NCI-H524 treated with DMSO at 0.1 percent for 48 hours (cell line): ENCODE results near the gene ERG28.
A peak's percentile ranks its signal among the peaks of the same experiment; 100 is the strongest.
"Not testable (repeated sequence)": the region's sequence is repeated elsewhere in the genome, so short reads cannot be mapped to it uniquely, and the experiment has no call there.

Experiments
- DNase-seq: peaks from one replicate; lab custom pipeline; 2025; lab: John Stamatoyannopoulos, UW

Gene ERG28

GRCh38 chr14:75660630-75661498 lies at the start of gene ERG28, which contains the start of gene TTLL5:
Gene ERG28, minus strand, starts transcription at chr14:75660876. Its CDS starts 3,374 bp downstream, at chr14:75657502.
Gene TTLL5, plus strand, starts transcription at chr14:75661246. Its CDS starts 1,904 bp downstream, at chr14:75663150.
- peak; percentile 98 for DNase-seq

- DNase-seq, result peak; percentile 41
These were observed 48.6 kb upstream of the ERG28 start for GRCh38 chr14:75709207-75709812.

GRCh38 chr14:75705014-75705413 lies 44.3 kb upstream of the ERG28 start:
- DNase-seq, result no peak

- DNase-seq, result no peak
These were observed 42.8 kb upstream of the ERG28 start for GRCh38 chr14:75703467-75703866.

DNA sequence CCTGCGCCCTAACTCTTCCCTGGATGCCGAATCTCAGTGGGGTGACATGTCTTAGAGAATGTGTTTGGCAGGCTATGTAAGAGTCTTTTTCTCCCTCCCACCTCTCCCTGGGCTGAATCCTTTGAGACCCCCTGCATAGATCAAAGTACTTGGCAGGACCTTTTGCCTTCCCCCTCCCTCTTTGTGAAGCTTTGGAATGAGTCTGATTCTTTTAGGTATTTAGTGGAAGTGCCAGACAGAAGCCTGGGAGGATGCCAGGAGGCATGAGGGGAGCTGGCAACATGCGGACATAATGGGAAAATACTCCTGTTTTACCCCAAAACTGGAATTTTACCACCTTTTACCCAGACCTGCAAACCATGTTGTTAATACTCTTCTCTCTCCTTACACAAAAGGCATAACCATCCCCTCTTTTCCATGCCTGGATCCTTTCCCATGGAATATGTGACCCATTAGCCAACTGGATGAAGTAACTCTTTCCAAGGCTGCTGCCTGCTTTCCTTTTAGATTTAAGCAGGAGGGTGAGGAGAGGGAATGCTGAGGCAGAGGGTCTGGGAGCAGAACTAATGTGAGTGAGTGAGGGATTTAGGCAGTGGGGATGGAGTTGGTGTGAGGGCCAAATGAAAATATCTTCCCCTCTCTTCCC lies 42.1 kb upstream of the ERG28 start:
- DNase-seq, result no peak

GRCh38 chr14:75702122-75702521 lies 41.4 kb upstream of the ERG28 start:
- DNase-seq, result no peak

DNA sequence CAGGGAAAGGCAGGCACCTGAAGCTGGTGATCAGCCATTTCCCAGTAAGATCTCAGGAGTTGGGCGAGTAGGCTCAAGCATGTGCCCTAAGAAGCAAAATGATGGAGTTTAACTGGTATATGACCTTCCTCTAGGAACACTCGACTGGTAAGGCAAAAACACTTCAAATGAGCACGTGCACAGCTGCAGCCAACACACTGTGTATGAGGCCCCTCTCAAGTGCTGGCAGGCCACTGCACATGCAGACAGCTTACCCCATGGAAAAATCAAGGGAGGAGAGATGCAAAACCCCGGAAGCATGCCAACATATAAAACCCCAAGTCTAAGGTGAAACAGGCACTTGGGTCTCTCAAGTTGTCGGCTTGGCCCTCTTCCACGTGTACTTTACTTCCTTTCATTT lies 39.6 kb upstream of the ERG28 start:
- no peak for DNase-seq

DNA sequence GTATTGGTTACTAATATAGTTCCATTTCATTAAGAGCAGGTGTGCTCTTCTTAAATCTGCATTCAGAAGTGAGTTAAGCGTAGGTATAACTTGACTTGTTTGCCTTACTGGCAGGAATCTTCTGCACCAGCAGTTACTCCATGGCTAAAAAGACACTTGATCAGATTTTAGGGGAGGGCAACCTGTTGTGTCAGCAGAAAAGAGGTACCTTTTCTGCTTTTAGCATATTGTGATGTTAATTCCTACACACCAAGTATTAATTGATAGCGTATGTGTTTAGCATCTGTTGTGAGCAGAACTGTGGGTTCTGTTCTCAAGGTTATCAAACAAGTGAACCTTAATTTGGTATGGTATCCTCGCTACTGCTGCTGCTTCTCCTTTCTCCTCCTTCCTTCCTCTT lies 38.7 kb upstream of the ERG28 start:
- DNase-seq, result no peak

DNA sequence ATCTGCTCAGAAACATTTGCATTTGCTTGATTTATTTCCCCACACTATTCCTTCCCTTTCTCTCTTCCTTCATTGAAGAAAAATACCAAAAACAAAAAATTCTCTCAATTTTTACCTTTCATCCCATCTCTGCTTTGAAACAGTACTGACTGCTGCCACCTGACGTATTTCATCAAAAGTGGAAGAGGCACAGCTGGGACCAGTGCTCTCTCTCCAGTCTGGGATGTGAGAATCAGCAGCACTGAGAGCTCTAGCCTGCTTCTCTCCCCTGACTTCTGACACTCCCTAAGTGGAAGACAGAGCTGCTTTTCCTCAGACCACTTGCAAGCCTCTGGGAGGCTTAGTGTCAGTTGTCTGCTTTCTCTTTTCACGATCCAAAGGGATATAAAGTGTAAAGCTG lies 37.2 kb upstream of the ERG28 start:
- no peak for DNase-seq

GRCh38 chr14:75697386-75697785 lies 36.7 kb upstream of the ERG28 start:
- no peak for DNase-seq

DNA sequence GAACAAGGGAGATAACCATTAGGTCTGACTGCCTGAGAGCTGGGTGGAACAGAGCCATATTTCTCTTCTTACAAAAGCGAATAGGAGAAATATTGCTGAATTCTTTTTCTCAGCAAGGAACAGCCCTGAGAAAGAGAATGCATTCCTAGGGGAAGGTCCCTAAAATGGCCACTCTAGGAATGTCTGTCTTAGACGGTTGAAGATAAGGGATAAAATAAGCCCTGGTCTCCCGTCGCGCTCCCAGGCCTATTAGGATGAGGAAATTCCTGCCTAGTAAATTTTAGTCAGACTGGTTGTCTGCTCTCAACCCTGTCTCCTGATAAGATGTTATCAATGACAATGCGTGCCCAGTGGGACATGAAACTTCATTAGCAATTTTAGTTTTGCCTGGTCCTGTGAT lies 34.3 kb upstream of the ERG28 start:
- DNase-seq, result not testable (repeated sequence)

GRCh38 chr14:75690010-75690409 lies 29.3 kb upstream of the ERG28 start:
- no peak for DNase-seq

- no peak for DNase-seq
These were observed 28.3 kb upstream of the ERG28 start for GRCh38 chr14:75689012-75689411.

DNA sequence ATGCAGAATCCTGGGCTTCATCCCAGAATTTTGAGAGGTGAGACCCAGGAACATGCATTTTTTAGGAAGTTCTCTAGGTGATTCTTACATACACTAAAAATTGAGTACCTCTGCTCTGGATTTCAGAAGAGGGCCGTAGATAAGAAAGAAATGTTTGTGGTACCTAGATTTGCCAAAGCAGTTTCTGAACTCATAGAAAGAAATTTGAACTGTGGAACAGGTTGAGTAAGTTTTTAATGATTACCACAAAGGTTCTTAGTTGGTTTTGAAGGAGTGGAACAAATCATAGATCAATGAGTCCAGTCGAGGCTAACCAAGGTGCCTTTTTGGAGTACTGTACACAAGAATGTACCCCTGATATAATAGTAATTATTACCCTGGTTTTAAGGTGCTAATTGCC lies 25.2 kb upstream of the ERG28 start:
- DNase-seq, result no peak

GRCh38 chr14:75675265-75675960 lies 14.7 kb upstream of the ERG28 start:
- no peak for DNase-seq

DNA sequence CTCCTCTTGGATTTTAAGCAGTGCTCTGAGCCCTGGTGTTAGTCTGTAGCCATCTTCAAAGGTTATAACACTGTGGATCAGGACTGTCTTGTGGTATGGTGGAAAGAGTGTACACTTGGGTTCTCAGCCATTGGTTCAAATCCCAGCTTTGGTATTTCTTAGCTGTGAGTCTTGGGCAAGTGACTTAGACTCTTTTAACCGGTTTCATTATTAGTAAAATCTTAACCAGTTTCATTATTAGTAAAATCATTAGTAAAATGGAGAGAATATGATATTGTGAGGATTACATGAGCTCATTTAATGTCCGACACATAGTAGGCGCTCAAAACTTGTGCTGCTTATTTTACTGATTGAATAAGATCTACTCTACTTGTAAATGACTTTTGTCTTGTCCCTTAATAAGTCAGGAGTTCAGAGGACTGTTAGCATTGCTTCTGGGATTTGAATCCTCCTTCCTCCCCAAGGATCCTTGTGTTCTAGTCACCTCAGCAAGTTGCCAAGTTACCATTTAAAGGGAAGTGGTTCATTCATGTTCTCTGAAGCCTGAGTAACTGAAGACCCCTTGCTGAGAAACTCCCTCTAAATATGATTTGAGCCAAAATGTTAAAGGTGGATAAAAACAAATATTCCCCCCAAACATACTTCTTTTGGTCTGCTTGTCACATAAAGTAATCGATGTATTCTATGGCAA lies 12.8 kb upstream of the ERG28 start:
- no peak for DNase-seq

DNA sequence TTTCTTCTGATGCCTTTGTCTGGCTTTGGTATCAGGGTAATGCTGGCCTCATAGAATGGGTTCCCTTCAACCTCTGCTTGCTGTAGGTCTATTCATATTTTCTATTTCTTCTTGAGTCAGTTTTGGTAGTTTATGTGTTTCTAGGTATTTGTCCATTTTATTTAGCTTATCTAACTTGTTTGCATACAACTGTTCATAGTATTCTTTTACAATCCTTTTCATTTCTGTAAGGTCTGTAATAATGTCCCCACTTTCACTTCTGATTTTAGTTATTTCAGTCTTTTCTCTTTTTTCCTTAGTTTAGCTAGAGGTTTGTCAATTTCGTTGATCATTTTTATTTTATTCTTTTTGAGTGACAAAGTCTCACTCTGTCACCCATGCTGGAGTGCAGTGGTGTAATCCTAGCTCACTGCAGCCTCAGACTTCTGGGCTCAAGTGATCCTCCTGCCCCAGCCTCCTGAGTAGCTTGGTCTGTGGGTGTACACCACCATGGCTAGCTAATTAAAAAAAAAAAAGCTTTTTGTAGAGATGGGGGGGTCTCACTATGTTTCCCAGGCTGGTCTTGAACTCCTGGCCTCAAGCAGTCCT lies 12.0 kb upstream of the ERG28 start:
- DNase-seq, result no peak

DNA sequence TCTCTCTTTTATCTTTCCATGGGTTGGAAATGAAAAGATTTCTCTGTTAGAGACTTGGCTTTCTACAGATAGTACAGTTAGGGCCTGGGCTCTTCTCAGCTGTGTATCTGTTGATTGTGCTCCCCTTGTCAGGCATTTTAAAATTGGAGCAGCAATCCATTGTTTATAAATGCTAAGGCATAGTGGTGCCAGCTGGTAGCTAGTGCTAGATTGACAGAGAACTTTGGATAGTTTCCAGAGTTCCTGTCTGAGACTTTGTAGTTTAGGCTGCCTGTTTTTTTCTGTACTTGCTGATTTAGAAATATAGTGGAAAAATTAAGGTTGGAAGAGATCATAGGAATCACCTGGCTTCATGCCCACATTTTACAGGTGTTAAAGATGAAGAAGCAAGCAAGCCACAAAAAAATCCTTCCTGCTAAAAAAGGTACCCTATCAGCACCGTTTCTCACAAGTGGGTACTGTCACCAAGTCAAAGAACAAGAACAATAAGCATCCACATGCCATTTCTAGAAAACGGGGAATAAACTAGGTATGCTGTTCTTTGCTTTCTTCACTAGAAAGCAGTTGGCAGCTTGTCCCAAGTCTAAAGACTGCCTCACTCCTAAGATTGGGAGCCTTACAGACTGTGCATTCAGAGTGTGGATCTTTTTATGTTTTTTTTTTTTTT lies 6.6 kb upstream of the ERG28 start:
- DNase-seq, result no peak

- no peak for DNase-seq
These were observed 2.3 kb upstream of the ERG28 start for GRCh38 chr14:75662966-75663365.

- DNase-seq, result peak; percentile 53
These were observed 781 bp upstream of the ERG28 start for GRCh38 chr14:75661499-75661814.

GRCh38 chr14:75660238-75660629 lies 442 bp downstream of the ERG28 start:
- DNase-seq, result no peak
